A673 (cell line): Measurements from ENCODE around the gene ACAD9. TPM values are rescaled to one million over a fixed set of nuclear protein-coding genes. Genes with fewer than 3 reads are reported as not detected.
"Not testable (repeated sequence)": the region's sequence is repeated elsewhere in the genome, so short reads cannot be mapped to it uniquely, and the experiment has no call there.

Source experiments
- Bru-seq: library from RNA; stranded (reverse); fragments of 400-500 nt; gene quantifications from one replicate; lab custom pipeline; 2021; lab: Mats Ljungman, UMichigan
- BruChase-seq, 2 experiments: library from RNA; stranded (reverse); fragments of 400-500 nt; gene quantifications; one replicate each; lab custom pipeline; 2021; lab: Mats Ljungman, UMichigan
- BruUV-seq: library from RNA; stranded (reverse); fragments of 400-500 nt; replicated peaks from 2 replicates; lab custom pipeline; 2021; lab: Mats Ljungman, UMichigan
- CTCF ChIA-PET: fragments of 300-600 bp; sonication (Branson Sonifier 250); formaldehyde crosslinking; loops from one replicate; lab custom pipeline; 2022; ENCODE audit warnings: antibody characterized with exemption; lab: Charles Lee
- POLR2A ChIA-PET: fragments of 300-600 bp; sonication (Branson Sonifier 250); formaldehyde crosslinking; loops from one replicate; lab custom pipeline; 2022; ENCODE audit warnings: antibody characterized with exemption; ENCODE audit not compliant: low non-redundant PET; lab: Charles Lee
- DNase-seq: peaks from one replicate; pipeline ENCODE4 v3.0.0-alpha.2; 2015; ENCODE audit warnings: low spot score
- H3K27ac ChIP-seq: fragments of 200-600 bp; sonication (generic); 2 replicates; pipeline ENCODE4 v1.5.1; 2016; ENCODE audit warnings: mixed run types, low read depth, mild to moderate bottlenecking, mixed read lengths, antibody characterized with exemption, low read length; ENCODE audit not compliant: poor library complexity, severe bottlenecking
- H3K27me3 ChIP-seq: fragments of 200-600 bp; sonication (generic); replicated peaks from 2 replicates; pipeline ENCODE4 v1.6.1; 2017; ENCODE audit warnings: mixed run types, low read depth, mild to moderate bottlenecking, mixed read lengths, antibody characterized with exemption, low read length; ENCODE audit not compliant: insufficient read depth, poor library complexity
- H3K36me3 ChIP-seq: fragments of 200-600 bp; sonication (generic); 2 replicates; pipeline ENCODE4 v1.6.1; 2016; ENCODE audit warnings: mixed run types, mild to moderate bottlenecking, mixed read lengths, antibody characterized with exemption, low read length; ENCODE audit not compliant: insufficient read depth, poor library complexity, severe bottlenecking
- H3K4me1 ChIP-seq: fragments of 200-600 bp; sonication (generic); 2 replicates; pipeline ENCODE4 v1.6.1; 2017; ENCODE audit warnings: mixed run types, mild to moderate bottlenecking, mixed read lengths, antibody characterized with exemption, low read length; ENCODE audit not compliant: insufficient read depth, poor library complexity, severe bottlenecking
- H3K4me3 ChIP-seq: fragments of 200-600 bp; sonication (generic); 2 replicates; pipeline ENCODE4 v1.5.1; 2016; ENCODE audit warnings: low read depth, mixed run types, mild to moderate bottlenecking, mixed read lengths, low read length; ENCODE audit not compliant: poor library complexity, severe bottlenecking
- H3K9me3 ChIP-seq: fragments of 200-600 bp; sonication (generic); 2 replicates; pipeline ENCODE4 v1.6.1; 2016; ENCODE audit warnings: mixed run types, low read depth, mild to moderate bottlenecking, mixed read lengths, antibody characterized with exemption, low read length; ENCODE audit not compliant: poor library complexity, severe bottlenecking
- CTCF ChIP-seq: fragments of 300-800, 200-600 bp; sonication (generic); conservative IDR thresholded peaks from 2 replicates; pipeline ENCODE4 v1.5.1; 2017; ENCODE audit warnings: low read depth, mild to moderate bottlenecking, antibody characterized with exemption, low read length, moderate library complexity, mixed read lengths
- EZH2 ChIP-seq: fragments of 200-600 bp; sonication (generic); IDR thresholded peaks from 2 replicates; pipeline ENCODE4 v1.6.1; 2017; ENCODE audit warnings: borderline replicate concordance, low read depth, mild to moderate bottlenecking, mixed read lengths, antibody characterized with exemption, low read length; ENCODE audit not compliant: poor library complexity, severe bottlenecking
- intact Hi-C: fragments of 100-400 bp; cut with micrococcal nuclease; formaldehyde crosslinking; loops from one replicate; pipeline ENCODE4 v1.10.0; 2022; ENCODE audit not compliant: unreplicated experiment
- long read RNA-seq: library from polyadenylated mRNA; stranded (forward); transcript quantifications from one replicate; pipeline ENCODE4 v2.0.0, GENCODE V29; 2022
- total RNA-seq: library from RNA; stranded (reverse); gene quantifications from 2 replicates; pipeline ENCODE4 v1.2.3, GENCODE V29; 2021

ACAD9 gene
- 54.5 and 54.9 TPM in 2 replicates for total RNA-seq
- percentile 80 among the genes with signal in this experiment for Bru-seq, nascent RNA
- percentile 82 among the genes with signal in this experiment for BruChase-seq, experiment 1, labeled RNA remaining after a 2-hour chase
- percentile 80 among the genes with signal in this experiment for BruChase-seq, experiment 2, labeled RNA remaining after a 6-hour chase
- long read RNA-seq, transcript ACAD9-201 (18 exons, 2,454 nt), result major isoform, 23 of 39 reads
- long read RNA-seq, partial matches to known transcripts, result 5 of 39 reads
- long read RNA-seq, other reads (novel, unspliced or antisense), result 7 of 39 reads

DNA sequence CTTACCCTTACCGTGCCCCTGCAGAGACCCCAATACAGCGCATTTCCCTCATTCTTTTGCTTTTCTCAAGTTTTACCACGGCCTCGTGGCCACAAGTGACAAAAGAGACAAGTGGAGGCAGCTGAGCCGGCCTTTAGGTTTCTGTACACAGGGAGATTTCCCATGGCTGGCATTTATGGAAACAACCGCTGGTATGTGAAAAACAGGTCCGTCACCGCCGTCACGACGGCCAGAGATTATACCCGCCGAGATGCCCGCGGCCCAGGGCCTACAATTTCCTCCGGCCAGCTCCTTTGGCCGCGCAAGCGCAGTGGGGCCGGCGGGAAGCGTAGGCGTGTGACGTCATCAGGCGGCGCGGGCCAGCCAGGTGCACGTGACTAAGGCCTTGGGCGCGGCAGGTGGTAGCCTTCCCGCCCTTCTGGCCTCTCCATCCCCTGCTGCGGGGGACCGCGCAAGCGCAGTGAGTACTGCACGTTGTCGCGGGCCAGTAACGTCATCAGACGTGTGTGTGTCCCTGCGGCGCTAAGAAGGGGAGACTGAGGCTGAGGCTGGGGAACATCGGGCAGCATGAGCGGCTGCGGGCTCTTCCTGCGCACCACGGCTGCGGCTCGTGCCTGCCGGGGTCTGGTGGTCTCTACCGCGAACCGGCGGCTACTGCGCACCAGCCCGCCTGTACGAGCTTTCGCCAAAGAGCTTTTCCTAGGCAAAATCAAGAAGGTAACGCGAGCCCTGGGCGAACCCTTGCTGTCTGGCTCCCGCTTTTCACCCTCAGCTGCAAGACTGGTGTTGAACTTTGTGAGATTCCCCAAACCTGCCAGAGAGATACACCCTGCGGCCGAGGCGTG is at the start of gene ACAD9:
Gene ACAD9 (plus strand): TSS at position 496 of the 845 bp plus-strand sequence. CDS start 72 bp downstream, at position 568.
- Histone ChIP-seq H3K4me1 (peaks cover 10% of the 10 kb centered on the region), H3K9me3 (no peaks in the 10 kb centered on the region), H3K27me3 (no peaks in the 10 kb centered on the region), H3K36me3 (peaks cover 19% of the 10 kb centered on the region), H3K4me3 (peak within 1 kb of the TSS; percentile 65), H3K27ac (peak within 1 kb of the TSS; percentile 95)
- ChIA-PET POLR2A (interaction anchor here (0.7 to 0.9 kb wide), 2 partner anchors 211 to 447 kb away, joined by 3 read pairs; no protein-coding TSS in a partner anchor), CTCF (interaction anchor here (0.8 to 2.3 kb wide), 2 partner anchors 199 to 262 kb away, joined by 3 to 6 read pairs; no protein-coding TSS in a partner anchor)
- no TSS peak for BruUV-seq
- intact Hi-C loops, result no loop called here
- peak; percentile 98 for DNase-seq
- TF ChIP-seq EZH2 (no peak), CTCF (no peak)

DNA sequence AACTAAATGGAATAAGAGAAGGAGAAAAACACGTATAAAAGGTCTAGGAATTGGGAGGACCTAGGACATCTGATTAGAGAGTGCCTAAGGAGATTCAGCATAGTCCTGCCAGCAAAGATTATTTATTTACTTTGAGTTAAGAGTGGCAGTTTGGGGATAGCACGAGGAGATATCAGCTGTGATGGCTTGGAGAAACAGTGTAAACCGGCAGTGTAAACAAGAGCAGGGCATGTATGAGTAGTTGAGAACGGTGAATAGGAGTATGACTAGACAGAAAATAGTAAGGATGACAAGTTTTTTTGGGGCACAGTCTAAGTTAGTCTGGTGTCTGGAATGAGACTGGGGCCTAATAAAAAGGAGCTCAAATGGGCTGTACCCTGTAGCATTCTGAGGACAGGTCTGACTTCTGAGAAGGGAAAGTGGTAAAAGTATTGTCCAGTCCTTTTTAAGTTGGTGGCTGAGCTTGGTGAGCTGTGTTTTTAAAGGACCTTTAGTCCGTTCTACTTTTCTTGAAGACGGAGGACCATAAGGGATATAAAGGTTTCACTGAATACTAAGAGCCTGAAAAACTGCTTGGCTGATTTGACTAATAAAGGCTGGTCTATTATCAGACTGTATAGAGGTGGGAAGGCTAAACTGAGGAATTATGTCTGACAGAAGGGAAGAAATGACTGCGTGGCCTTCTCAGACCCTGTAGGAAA is 49.3 kb upstream of the ACAD9 start:
- H3K4me3 ChIP-seq, H3K27ac ChIP-seq, intact Hi-C loops, POLR2A ChIA-PET, BruUV-seq, H3K4me1 ChIP-seq, H3K27me3 ChIP-seq, H3K36me3 ChIP-seq, DNase-seq, H3K9me3 ChIP-seq: not testable (repeated sequence)
- CTCF ChIA-PET, result interaction anchor here (0.7 kb wide), 1 partner anchor 150 kb away, joined by 3 read pairs; no protein-coding TSS in a partner anchor

DNA sequence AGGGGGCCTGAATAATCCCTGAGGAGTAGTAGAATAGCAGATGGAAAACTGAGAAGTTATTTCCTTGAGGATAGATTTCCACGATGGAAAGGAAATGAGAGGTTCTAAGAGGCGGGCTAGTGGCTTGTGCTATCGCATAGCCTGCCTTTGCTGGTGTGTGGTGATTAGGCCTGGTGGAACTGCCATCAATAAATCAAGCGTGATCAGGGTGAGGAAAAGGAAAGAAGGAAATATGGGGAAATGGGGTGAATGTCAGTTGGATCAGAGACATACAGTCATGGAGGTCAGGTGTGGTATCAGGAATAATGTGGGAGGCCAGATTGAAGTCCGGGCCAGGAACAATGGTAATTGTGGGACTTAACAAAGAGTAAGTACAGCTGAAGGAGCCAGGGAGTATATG is 48.7 kb upstream of the ACAD9 start:
- intact Hi-C loops, result not testable (repeated sequence)

GRCh38 chr3:128832979-128833378 is 46.4 kb upstream of the ACAD9 start:
- H3K27ac ChIP-seq, intact Hi-C loops, CTCF ChIA-PET: not testable (repeated sequence)

More for the DNA sequence above, 48.7 kb upstream of the ACAD9 start:
- BruUV-seq, H3K4me1 ChIP-seq, H3K36me3 ChIP-seq, POLR2A ChIA-PET, H3K27ac ChIP-seq, H3K4me3 ChIP-seq, DNase-seq, H3K9me3 ChIP-seq, H3K27me3 ChIP-seq: not testable (repeated sequence)
- CTCF ChIA-PET, result interaction anchor here (0.7 kb wide), 1 partner anchor 150 kb away, joined by 3 read pairs; no protein-coding TSS in a partner anchor

More at GRCh38 chr3:128832979-128833378, 46.4 kb upstream of the ACAD9 start:
- POLR2A ChIA-PET, BruUV-seq, H3K27me3 ChIP-seq, DNase-seq, H3K9me3 ChIP-seq, H3K4me1 ChIP-seq, H3K4me3 ChIP-seq, H3K36me3 ChIP-seq: not testable (repeated sequence)
